Measurements from ENCODE around the gene DPP7.

Gene DPP7

GRCh38 chr9:137114220-137114612, 317 bp downstream of the DPP7 start:
- H3K27me3 ChIP-seq (ENCODE audit: insufficient read depth, poor library complexity, severe bottlenecking): no peaks in the 10 kb centered on the region
- peak overlapping the region; percentile 55 for H3K4me3 ChIP-seq (replicated peaks; ENCODE audit: insufficient read depth, low read length)
- peak overlapping the region; percentile 58 for H3K27ac ChIP-seq (replicated peaks)
- no peak for TF ChIP-seq SPI1 (IDR thresholded peaks at IDR 0.05; ENCODE audit: borderline replicate concordance, low read depth)
- TF ChIP-seq GABPA (IDR thresholded peaks at IDR 0.05; ENCODE audit: low read depth): no peak
- no peak for TF ChIP-seq CTCF (IDR thresholded peaks at IDR 0.05; ENCODE audit: insufficient read depth, low read length)
- no peak for TF ChIP-seq REST (IDR thresholded peaks at IDR 0.05; ENCODE audit: insufficient replicate concordance, low read depth)
- TF ChIP-seq POLR2AphosphoS5 (IDR thresholded peaks at IDR 0.05; ENCODE audit: low read depth): no peak
- no peak for DNase-seq (ENCODE audit: low read depth in 1 of 2, low spot score in 1 of 2)

DNA sequence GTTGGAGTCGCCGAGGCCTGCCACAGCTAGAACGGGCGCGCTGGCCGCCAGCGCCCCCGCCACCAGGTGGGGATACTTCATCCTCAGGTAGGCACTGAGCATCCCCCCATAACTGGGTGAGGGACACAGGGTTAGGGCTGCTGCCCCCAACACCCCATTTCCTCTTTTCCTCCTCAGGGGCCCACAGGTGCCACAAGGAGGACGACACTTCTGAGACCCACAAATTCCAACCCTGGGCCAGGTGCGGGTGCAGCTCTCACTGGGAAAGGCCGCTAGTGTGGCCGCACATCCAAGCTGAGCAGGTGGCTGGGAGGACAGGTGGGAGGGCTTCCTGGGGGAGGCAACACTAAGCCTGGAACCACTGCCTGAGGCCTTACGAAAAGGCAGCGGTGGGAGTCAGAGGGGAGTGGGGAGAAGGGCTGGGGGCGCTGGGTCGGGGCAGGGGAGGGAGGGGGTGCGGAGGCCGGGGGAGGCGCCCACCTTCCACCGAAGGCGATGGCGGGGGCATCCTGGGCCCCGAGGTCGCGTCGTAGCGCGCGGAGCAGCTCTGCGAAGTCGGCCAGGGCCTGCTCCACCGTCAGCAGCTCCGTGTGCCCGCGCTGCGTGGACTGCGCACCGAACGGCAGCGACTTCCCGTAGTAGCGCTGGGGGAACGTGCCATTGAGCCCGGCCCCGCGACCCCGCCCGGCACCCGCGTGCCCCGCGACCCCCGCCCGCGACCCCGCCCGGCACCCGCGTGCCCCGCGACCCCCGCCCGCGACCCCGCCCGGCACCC, 961 bp downstream of the DPP7 start:
- Histone ChIP-seq H3K27ac (replicated peaks) (peak overlapping the region; percentile 35; the same call in 1 of the 2 replicates), H3K4me3 (replicated peaks; ENCODE audit: insufficient read depth, low read length) (peak overlapping the region; percentile 54), H3K27me3 (ENCODE audit: insufficient read depth, poor library complexity, severe bottlenecking) (no peaks in the 10 kb centered on the region)
- TF ChIP-seq POLR2AphosphoS5 (IDR thresholded peaks at IDR 0.05; ENCODE audit: low read depth): no peak
- TF ChIP-seq SPI1 (IDR thresholded peaks at IDR 0.05; ENCODE audit: borderline replicate concordance, low read depth): peak; percentile 49; the same call in 1 of the 2 replicates
- no peak for TF ChIP-seq REST (IDR thresholded peaks at IDR 0.05; ENCODE audit: insufficient replicate concordance, low read depth)
- no peak for TF ChIP-seq CTCF (IDR thresholded peaks at IDR 0.05; ENCODE audit: insufficient read depth, low read length)
- no peak for DNase-seq (ENCODE audit: low read depth in 1 of 2, low spot score in 1 of 2)

DNA sequence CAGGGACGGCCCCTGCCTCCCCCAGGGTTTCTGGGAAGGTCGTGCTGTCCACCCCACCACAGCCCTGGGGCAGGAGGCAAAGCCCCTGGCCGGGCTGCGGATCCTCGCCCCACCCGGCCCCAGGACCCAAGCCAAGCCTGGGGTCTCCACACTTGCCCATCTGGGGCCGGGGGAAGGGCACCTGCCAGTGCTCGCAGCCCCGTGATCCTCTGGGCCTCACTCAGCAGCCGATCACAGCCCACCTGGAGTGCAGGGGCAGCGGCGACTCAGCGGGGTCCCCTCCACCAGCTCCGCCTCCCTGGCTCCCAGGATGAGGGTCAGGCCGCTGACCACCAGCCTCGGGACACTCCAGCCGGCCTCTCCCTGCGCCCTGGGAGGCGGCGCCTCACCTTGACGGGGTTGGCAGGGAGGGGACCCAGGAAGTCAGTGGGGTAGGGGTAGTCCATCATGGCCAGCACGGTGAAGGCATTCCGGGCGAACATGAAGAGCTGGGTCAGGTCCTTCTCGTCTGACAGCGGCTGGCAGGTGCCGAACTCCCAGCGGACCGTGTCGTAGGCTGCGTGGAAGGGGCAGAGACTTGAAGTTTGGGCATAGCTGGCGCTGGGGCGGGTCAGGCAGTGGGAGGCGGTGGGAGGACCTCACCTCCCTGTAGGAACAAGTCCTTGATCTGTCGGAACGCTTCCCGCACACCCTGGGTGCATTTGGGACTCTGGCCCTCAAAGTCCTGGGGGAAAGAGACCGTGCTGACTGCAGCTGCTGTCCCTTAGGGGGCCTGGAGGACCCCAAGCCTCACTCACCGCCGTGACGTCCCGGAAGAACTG, 1.8 kb downstream of the DPP7 start:
- TF ChIP-seq SPI1 (IDR thresholded peaks at IDR 0.05; ENCODE audit: borderline replicate concordance, low read depth) (no peak), REST (IDR thresholded peaks at IDR 0.05; ENCODE audit: insufficient replicate concordance, low read depth) (no peak), GABPA (IDR thresholded peaks at IDR 0.05; ENCODE audit: low read depth) (no peak), POLR2AphosphoS5 (IDR thresholded peaks at IDR 0.05; ENCODE audit: low read depth) (no peak), CTCF (IDR thresholded peaks at IDR 0.05; ENCODE audit: insufficient read depth, low read length) (no peak)
- DNase-seq (ENCODE audit: low read depth in 1 of 2, low spot score in 1 of 2): no peak
- H3K4me3 ChIP-seq (replicated peaks; ENCODE audit: insufficient read depth, low read length): no peak overlapping the region
- no peaks in the 10 kb centered on the region for H3K27me3 ChIP-seq (ENCODE audit: insufficient read depth, poor library complexity, severe bottlenecking)
- no peak overlapping the region for H3K27ac ChIP-seq (replicated peaks)

All from HL-60 (cell line).